HL-60 (cell line): Measurements from ENCODE around the gene PRSS48.

Experiments used
- GABPA ChIP-seq: IDR thresholded peaks from 2 replicates; pipeline ENCODE4 v1.6.1; 2012; ENCODE audit warnings: low read depth
- TF ChIP-seq, protein P1 (sequence below): IDR thresholded peaks from one replicate; pipeline ENCODE4 v1.5.1; 2011; ENCODE audit warnings: low read length, control low read depth, inconsistent platforms; ENCODE audit not compliant: insufficient read depth

DNA sequence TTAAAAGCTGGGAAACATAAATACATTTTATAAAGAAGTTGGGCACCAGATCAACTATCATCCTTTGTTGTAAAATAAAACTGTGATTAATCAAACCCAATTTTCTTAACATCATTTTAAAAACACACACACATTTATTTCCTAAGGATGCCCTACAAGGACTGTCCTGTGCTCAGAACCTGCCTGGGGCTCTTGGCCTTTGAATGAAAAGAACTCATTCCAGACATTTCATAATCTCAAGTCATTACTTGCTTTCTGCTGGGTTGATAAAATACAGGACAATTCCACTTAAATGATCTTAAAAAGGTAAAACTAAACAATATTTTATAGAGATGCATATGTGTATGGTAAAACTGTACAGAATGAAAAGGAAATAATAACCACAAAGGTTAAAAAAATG lies 45.6 kb downstream of the PRSS48 start:
- TF ChIP-seq, protein P1, sequence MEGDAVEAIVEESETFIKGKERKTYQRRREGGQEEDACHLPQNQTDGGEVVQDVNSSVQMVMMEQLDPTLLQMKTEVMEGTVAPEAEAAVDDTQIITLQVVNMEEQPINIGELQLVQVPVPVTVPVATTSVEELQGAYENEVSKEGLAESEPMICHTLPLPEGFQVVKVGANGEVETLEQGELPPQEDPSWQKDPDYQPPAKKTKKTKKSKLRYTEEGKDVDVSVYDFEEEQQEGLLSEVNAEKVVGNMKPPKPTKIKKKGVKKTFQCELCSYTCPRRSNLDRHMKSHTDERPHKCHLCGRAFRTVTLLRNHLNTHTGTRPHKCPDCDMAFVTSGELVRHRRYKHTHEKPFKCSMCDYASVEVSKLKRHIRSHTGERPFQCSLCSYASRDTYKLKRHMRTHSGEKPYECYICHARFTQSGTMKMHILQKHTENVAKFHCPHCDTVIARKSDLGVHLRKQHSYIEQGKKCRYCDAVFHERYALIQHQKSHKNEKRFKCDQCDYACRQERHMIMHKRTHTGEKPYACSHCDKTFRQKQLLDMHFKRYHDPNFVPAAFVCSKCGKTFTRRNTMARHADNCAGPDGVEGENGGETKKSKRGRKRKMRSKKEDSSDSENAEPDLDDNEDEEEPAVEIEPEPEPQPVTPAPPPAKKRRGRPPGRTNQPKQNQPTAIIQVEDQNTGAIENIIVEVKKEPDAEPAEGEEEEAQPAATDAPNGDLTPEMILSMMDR: no peak
- TF ChIP-seq GABPA: no peak
